ENCODE data around the gene SIRPB2.

The SIRPB2 gene

GRCh38 chr20:1440024-1440423 lies 51.2 kb downstream of the SIRPB2 start:
- peak in 1 of 5 donors; percentile 8 for DNase-seq

DNA sequence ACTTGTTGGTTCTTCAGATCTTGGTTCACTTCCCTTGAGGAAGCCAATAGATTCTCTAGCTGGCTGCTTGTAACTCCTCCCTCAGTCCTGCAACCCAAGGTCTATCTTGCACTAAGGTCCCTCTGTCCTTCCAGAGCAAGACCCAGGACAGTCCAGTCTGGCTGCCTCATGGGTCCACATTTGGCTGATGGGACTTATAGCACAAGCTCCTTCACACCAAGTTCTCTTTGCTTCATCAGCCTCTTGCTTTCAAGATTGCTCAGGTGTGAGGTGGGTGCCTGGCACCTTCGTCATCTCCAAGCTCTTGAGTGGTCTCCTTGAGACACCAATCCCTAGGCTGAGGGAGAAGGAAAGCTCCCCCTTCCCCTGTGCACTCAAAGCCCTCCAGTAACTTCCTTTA lies 52.9 kb downstream of the SIRPB2 start:
- DNase-seq = no peak

DNA sequence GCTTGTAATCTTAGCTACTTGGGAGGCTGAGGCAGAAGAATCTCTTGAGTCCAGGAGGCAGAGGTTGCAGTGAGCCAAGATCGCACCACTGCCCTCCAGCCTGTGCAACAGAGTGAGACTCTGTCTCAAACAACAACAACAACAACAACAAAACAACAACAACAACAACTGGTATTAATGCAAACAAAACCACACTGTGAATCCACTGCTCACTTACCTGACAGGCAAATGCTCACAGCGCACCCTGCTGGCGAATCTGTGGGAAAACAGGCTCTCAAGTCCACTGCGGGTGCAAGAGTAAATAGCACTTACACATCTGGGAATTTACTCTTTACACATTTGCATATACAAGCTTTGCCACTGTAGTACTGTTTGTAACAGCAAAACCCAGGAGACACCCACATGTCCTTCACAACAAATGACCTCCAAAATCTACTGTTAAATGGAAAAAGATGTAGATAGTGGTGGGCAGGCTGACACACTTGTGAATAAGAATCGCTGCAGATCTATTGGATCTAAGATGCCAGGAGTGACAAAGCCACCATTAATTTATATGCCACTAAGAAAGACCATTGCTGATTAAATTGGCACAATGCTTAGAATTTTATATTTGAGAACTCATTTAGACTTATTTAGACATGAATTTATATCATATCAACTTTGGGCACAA lies 53.9 kb downstream of the SIRPB2 start:
- DNase-seq = peak; percentile 57 to 75 (median 71)

- no peak for DNase-seq
Observed at GRCh38 chr20:1436263-1436662, 55.0 kb downstream of the SIRPB2 start.

GRCh38 chr20:1435337-1435699 lies 55.9 kb downstream of the SIRPB2 start:
- DNase-seq = no peak

- DNase-seq = peak in 4 of 5 donors; percentile 37 to 92 (median 50)
Observed at GRCh38 chr20:1434571-1435336, 56.5 kb downstream of the SIRPB2 start.

DNA sequence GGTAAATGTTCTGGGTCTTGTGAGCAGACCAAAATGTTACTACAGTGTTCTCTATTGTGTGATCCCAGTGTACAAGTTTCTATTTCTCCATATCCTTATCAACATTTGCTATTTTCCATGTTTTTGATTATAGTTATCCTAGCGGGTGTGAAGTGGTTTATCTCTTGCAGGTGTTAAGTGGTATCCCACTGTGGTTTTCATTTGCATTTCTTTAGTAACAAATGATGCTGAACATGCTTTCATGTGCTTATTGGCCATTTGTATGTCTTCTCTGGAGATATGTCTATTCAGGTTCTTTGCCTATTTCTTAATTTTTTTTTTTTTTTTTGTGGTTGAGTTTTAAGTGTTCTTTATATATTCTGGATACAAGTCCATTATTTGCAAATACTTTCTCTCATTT lies 60.1 kb downstream of the SIRPB2 start:
- no peak for DNase-seq

DNA sequence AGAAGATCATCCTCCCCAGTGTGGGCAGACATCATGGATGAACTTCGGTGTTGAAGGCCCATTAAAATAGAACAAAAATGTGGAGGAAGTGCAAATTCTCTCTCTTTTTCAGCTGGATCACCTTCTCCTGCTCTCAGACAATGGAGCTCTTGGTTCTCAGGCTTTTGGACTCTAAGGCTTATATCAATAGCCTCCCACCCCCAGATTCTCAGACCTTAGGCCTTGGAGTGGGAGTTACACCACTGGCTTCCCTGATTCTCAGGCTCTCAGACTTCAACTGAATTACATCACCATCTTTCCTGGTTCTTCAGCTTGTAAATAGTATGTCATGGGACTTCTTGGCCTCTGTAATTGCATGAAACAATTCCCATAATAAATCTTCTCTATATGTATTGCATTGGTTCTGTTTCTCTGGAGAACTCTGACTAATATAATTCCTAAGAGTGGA lies 61.2 kb downstream of the SIRPB2 start:
- no peak for DNase-seq

- no peak for DNase-seq
Observed at GRCh38 chr20:1429143-1429728, 62.0 kb downstream of the SIRPB2 start.

GRCh38 chr20:1427457-1428054 lies 63.7 kb downstream of the SIRPB2 start:
- no peak for DNase-seq

DNA sequence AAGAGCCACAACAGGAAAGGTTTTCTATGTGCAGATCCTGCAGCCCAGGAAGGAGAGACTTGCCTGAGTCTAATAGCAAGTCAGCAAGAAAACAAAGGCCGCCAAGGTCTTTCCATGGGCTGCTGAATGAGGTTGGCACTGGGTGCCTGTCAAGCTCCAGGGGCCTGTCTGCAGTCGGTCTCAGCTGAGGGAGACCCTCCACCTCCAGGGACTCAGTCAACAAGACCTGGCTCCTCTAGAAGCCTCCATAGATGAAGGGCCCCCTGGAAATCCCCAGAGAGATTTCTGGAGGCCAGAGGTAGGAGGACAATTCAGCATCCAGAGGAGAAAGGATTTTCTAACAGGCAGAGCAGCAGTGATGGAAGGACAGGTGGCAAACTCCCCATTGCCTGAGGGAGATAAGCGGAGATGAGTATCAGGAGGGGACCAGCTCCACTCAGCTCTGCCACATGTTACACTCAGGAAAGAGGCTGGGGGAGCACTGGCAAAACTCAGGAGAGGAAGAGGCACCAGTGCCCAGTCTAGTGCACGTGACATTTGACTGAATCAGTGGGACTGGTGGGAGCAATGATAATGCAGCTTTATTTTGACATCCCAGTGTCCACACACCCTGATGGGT lies 64.9 kb downstream of the SIRPB2 start:
- DNase-seq = no peak
